ENCODE data around the gene RAB40A.

RAB40A gene

DNA sequence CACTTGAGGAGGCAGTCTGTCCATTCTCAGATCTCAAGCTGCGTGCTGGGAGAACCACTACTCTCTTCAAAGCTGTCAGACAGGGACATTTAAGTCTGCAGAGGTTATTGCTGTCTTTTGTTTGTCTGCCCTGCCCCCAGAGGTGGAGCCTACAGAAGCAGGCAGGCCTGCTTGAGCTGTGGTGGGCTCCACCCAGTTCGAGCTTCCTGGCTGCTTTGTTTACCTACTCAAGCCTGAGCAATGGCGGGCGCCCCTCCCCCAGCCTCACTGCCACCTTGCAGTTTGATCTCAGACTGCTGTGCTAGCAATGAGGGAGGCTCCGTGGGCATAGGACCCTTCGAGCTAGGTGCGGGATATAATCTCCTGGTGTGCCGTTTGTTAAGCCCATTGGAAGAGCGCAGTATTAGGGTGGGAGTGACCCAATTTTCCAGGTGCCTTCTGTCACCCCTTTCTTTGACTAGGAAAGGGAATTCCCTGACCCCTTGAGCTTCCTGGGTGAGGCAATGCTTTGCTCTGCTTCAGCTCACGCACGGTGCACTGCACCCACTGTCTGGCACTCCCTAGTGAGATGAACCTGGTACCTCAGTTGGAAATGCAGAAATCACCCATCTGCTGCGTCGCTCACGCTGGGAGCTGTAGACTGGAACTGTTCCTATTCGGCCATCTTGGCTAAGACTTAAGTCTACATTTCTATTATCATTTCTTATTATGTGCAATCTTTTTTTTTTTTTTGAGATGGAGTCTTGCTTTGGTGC is 59.1 kb downstream of the RAB40A start:
- peak in 3 of 5 donors; percentile 23 to 32 (median 26) for DNase-seq

GRCh38 chrX:103453655-103454054 is 65.6 kb downstream of the RAB40A start:
- DNase-seq = no peak

Measured in T-helper 1 cell (primary cell).